ENCODE measurements around the gene ICAM1.

Gene ICAM1

GRCh38 chr19:10295305-10295846 is 24.5 kb downstream of the ICAM1 start:
- peak; percentile 68 for DNase-seq

GRCh38 chr19:10295847-10296591 is 25.1 kb downstream of the ICAM1 start:
- DNase-seq, result no peak

- no peak for DNase-seq
Measured at GRCh38 chr19:10299545-10300458, 28.9 kb downstream of the ICAM1 start.

GRCh38 chr19:10305139-10305806 is 34.4 kb downstream of the ICAM1 start:
- DNase-seq, result no peak

GRCh38 chr19:10306327-10306726 is 35.4 kb downstream of the ICAM1 start:
- no peak for DNase-seq

- no peak for DNase-seq
Measured at GRCh38 chr19:10309423-10309822, 38.5 kb downstream of the ICAM1 start, which contains the start of gene ZGLP1. Gene ZGLP1 (minus strand): TSS chr19:10309815.

- peak; percentile 89 for DNase-seq
Measured at GRCh38 chr19:10315335-10316214, 44.7 kb downstream of the ICAM1 start, which contains the start of gene FDX2. Gene FDX2 (minus strand): TSS chr19:10316015. CDS start chr19:10315996, 19 bp downstream.

GRCh38 chr19:10316229-10317044 is 45.5 kb downstream of the ICAM1 start:
- DNase-seq, result no peak

- no peak for DNase-seq
Measured at GRCh38 chr19:10317045-10317856, 46.3 kb downstream of the ICAM1 start.

GRCh38 chr19:10317857-10318462 is 47.0 kb downstream of the ICAM1 start:
- no peak for DNase-seq

GRCh38 chr19:10318807-10319682 is 48.1 kb downstream of the ICAM1 start:
- DNase-seq, result no peak

- no peak for DNase-seq
Measured at GRCh38 chr19:10320602-10321416, 49.9 kb downstream of the ICAM1 start.

- DNase-seq, result no peak
Measured at GRCh38 chr19:10321417-10321797, 50.5 kb downstream of the ICAM1 start.

- DNase-seq, result no peak
Measured at GRCh38 chr19:10321874-10322835, 51.2 kb downstream of the ICAM1 start.

- DNase-seq, result no peak
Measured at GRCh38 chr19:10325732-10326131, 54.8 kb downstream of the ICAM1 start.

- DNase-seq, result no peak
Measured at GRCh38 chr19:10327793-10328192, 56.9 kb downstream of the ICAM1 start.

Measured in activated gamma-delta T cell treated with Interleukin-2 at 50 U/mL for 16 hours (primary cell).